Transverse colon (tissue), 4 donors: Measurements from ENCODE around the gene PRKAG1. TPM values are rescaled to one million over a fixed set of nuclear protein-coding genes. Genes with fewer than 3 reads are reported as not detected.

Experiments used
- DNase-seq: peaks from one replicate; pipeline ENCODE4 v3.0.0-alpha.2; 2019
- H3K27ac ChIP-seq, 4 donors: fragments of 200-600 bp; sonication (generic); 2 replicates each; pipeline ENCODE4 v1.5.1; 2016 to 2018; ENCODE audit warnings: inconsistent platforms in 4 of 4
- H3K27me3 ChIP-seq: fragments of 200-600 bp; sonication (generic); 2 replicates; pipeline ENCODE4 v1.5.1; 2017; ENCODE audit warnings: inconsistent platforms
- H3K36me3 ChIP-seq, 4 donors: fragments of 200-600 bp; sonication (generic); 2 replicates each; pipeline ENCODE4 v1.5.1; 2017 to 2019; ENCODE audit warnings: inconsistent platforms in 4 of 4
- H3K4me1 ChIP-seq, 4 donors: fragments of 200-600 bp; sonication (generic); 2 replicates each; pipeline ENCODE4 v1.5.1; 2017 to 2020; ENCODE audit warnings: inconsistent platforms in 4 of 4
- H3K4me3 ChIP-seq, 4 donors: fragments of 200-600 bp; sonication (generic); 1 replicate in 1 of 4; 2 replicates in 3 of 4; pipeline versions ENCODE4 v1.5.1 to v1.6.1; 2017 to 2019; ENCODE audit warnings: inconsistent platforms in 4 of 4
- H3K9me3 ChIP-seq, 2 donors: fragments of 200-600 bp; sonication (generic); 2 replicates each; pipeline ENCODE4 v1.5.1; 2017 to 2019; ENCODE audit warnings: inconsistent platforms in 2 of 2
- EP300 ChIP-seq: sonication (generic); formaldehyde crosslinking; IDR thresholded peaks from one replicate; pipeline ENCODE4 v1.6.1; 2017; ENCODE audit warnings: antibody characterized with exemption, low read depth
- POLR2A ChIP-seq: fragments of 450-650 bp; IDR thresholded peaks from one replicate; pipeline ENCODE4 v1.6.1; 2016; ENCODE audit warnings: antibody characterized with exemption, mild to moderate bottlenecking, moderate library complexity
- POLR2AphosphoS5 ChIP-seq, 3 donors: sonication (generic); formaldehyde crosslinking; IDR thresholded peaks; one replicate each; pipeline ENCODE4 v1.6.1; 2016; ENCODE audit warnings: antibody characterized with exemption in 3 of 3
- WGBS, 2 donors: methylation state at CpG; one replicate each; pipeline ENCODE4 v1.1.5; 2018; ENCODE audit warnings: low coverage in 1 of 2; 5-methylcytosine and 5-hydroxymethylcytosine counted together
- in situ Hi-C, 4 donors: fragments of 200-750 bp; cut with MboI; loops; one replicate each; pipeline versions ENCODE4 v1.15.0 to v1.15.1; 2017; ENCODE audit warnings: low sequenced_read_pairs in 3 of 4, low pct_ligation_motif_present in 1 of 4, low pct_unique_long_range_greater_than_20kb in 1 of 4
- intact Hi-C: fragments of 100-400 bp; cut with DNase I; formaldehyde crosslinking; loops from one replicate; pipeline ENCODE4 v1.15.1; 2023; ENCODE audit warnings: low total_unique reads
- total RNA-seq, 4 donors: library from RNA; depleted of rRNA; stranded (reverse); fragments of >200 nt; gene quantifications; one replicate each; pipeline ENCODE4 v1.1.0, GENCODE V29; 2016
- TF ChIP-seq, protein P1 (sequence below), 5 experiments: fragments of 200-600 bp in 3 of 5; fragments of 450-650 bp in 2 of 5; sonication (generic) in 3 of 5; IDR thresholded peaks; 1 replicate in 2 of 5; 2 replicates in 3 of 5; pipeline ENCODE4 v1.5.1; 2016 to 2017; ENCODE audit warnings: antibody characterized with exemption in 5 of 5, inconsistent platforms in 3 of 5, mild to moderate bottlenecking in 2 of 5, moderate library complexity in 1 of 5

Gene PRKAG1
- total RNA-seq, 4 donors from 2014 or later = 21.7 to 44.0 (median 42.3) TPM

DNA sequence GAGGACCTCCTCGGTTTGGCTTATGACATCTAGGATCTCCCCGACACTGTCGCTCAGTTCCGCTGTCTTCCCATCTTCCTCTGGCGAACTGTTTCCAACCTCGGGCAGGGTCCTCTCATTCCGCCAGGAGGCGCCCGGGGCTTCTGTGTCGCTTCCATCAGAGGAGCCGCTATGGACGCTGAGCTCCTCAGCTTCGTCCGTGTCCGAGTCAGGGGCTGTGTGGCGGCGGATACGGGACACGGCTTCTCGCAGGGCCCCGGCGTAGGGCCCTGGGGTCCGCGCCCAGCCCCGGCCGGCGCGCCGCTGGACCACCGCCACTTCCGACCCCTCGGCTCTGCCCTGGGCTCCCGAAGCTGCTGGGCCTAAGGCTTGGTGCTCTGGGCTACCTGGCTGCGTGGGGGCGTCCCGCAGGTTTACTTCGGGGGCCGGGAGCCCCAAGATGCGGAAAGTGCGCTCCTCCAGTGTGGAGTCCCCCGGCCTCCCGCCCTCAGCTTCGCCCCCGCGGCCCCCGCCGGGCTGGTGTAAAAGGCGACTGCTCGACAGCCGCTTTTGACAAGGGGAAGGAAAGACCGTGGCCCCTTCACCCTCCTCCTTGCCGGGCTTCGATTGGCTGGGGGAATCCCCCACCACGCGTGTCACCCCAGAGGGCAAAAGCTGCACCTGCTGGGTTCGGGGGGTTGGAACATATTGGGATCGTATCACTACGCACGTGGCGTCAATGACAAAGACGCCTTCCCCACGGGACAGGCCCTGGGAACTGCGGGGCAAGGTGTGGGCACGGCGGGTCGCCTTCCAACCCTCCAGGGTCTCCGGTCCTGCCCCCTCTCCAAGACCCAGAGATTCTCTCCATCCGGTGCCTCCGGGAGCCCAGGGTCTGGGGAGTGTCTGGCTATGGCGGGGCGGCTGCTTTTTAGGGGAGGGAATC, 21.5 kb downstream of the PRKAG1 start:
- DNase-seq = peak; percentile 82
- peak overlapping the region in 3 of 4 donors; percentile 25 to 59 (median 46) for H3K4me3 ChIP-seq
- H3K9me3 ChIP-seq = no peaks in the 10 kb centered on the region
- H3K4me1 ChIP-seq = peaks cover 16 to 47% (median 42%) of the 10 kb centered on the region in 4 donors
- in situ Hi-C loops = no loop called here
- H3K27ac ChIP-seq = no peak overlapping the region
- peaks cover 0 to 8% (median 3%) of the 10 kb centered on the region in 4 donors for H3K36me3 ChIP-seq
- H3K27me3 ChIP-seq = peaks cover 93% of the 10 kb centered on the region
- 5 to 10% methylated on average over 4 to 66 of the region's 71 CpGs for WGBS, 2 donors
- intact Hi-C loops = no loop called here
- TF ChIP-seq, protein P1, sequence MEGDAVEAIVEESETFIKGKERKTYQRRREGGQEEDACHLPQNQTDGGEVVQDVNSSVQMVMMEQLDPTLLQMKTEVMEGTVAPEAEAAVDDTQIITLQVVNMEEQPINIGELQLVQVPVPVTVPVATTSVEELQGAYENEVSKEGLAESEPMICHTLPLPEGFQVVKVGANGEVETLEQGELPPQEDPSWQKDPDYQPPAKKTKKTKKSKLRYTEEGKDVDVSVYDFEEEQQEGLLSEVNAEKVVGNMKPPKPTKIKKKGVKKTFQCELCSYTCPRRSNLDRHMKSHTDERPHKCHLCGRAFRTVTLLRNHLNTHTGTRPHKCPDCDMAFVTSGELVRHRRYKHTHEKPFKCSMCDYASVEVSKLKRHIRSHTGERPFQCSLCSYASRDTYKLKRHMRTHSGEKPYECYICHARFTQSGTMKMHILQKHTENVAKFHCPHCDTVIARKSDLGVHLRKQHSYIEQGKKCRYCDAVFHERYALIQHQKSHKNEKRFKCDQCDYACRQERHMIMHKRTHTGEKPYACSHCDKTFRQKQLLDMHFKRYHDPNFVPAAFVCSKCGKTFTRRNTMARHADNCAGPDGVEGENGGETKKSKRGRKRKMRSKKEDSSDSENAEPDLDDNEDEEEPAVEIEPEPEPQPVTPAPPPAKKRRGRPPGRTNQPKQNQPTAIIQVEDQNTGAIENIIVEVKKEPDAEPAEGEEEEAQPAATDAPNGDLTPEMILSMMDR (IDR thresholded peaks at IDR 0.05) = peak; percentile 64 to 74 (median 69)
- no peak for TF ChIP-seq EP300

DNA sequence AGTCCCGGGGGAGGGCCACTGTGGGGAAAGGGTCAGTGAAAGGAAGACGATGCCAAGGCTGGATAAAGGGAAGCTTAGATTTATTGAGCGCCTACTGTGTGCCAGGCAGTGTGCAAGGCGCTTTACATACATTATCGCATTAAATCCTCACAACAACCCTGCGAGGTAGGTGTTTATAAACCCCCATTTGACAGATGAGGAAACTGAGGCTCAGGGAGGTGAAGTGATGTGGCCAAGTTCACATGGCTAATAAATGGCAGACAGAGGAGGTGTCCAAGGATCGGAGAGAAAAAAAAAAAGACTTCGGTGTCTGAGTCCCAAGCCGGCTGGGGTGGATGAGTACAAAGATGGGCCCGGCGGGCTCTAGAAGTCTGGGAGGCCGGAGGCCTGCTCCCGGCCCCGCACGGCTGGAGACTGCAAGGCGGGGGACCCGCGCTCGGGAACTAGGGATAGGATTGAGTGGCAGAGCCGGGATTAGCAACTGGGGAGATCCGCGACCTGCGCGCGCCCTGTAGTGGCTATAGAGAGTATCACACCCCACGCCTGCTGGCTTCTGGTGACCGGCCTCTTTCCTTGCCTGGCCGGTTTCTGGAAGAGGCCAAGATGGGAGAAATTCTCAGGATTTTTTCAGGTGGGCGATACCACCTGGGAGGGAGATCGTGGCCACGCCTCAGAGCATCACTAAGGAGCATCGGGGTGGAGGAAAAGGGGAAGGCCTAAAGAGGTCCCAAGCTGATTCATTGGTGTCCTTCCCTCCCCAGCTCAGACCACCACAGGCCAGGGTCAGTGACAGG, 23.3 kb downstream of the PRKAG1 start:
- H3K27me3 ChIP-seq = peaks cover 91% of the 10 kb centered on the region
- TF ChIP-seq, protein P1 (IDR thresholded peaks at IDR 0.05) = peak; percentile 81 to 90 (median 85)
- no peak for TF ChIP-seq POLR2AphosphoS5 (IDR thresholded peaks at IDR 0.05)

DNA sequence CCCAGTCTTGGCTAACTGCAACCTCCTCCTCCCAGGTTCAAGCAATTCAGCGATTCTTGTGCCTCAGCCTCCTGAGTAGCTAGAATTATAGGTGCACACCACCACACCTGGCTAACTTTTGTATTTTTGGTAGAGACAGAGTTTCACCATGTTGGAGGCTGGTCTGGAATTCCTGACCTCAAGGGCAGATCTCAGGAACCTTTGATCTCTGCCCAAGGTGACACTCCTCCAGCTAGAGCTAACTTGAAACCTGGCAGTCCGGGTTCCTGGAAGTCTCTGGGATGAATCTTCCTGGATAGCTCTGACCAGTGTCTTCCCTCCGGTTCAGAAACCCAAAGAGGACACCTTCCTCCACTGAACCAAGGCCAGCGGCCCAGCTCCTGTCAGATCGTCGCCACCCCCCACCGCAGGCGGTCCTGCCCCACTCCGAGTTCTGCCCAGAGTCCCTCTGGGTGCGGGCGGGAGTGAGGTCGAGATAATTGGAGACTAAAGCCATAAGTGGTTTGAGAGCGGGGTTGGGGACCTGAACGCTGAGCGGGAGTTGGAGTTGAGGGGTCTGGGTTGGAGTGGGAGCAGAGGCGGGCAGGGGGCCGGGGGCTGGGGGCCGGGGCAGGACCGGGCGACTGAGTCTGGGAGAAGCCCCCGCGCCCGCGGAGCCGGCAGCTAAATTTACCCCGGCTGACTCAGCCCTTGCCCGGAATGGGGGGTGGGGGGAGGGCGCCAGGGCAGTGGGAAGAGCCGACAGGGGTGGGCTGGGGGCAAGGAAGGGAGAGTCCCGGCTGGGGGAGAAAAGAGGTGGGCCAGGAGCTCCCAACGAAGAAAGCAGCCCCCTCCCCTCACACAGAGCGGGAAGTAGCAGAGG, 24.1 kb downstream of the PRKAG1 start:
- no peak overlapping the region for H3K27ac ChIP-seq
- H3K36me3 ChIP-seq = no peaks in the 10 kb centered on the region
- TF ChIP-seq POLR2A = no peak
- no peak for TF ChIP-seq EP300
- TF ChIP-seq, protein P1 (IDR thresholded peaks at IDR 0.05) = no peak
- no peak for TF ChIP-seq POLR2AphosphoS5 (IDR thresholded peaks at IDR 0.05)
- intact Hi-C loops (no loop called here), in situ Hi-C loops (no loop called here)
- H3K27me3 ChIP-seq = peaks cover 91% of the 10 kb centered on the region
- H3K9me3 ChIP-seq = no peaks in the 10 kb centered on the region
- H3K4me1 ChIP-seq = peaks cover 11 to 38% (median 35%) of the 10 kb centered on the region in 4 donors
- H3K4me3 ChIP-seq = no peak overlapping the region
- 36 to 39% methylated on average over 4 to 32 of the region's 32 CpGs for WGBS, 2 donors
- DNase-seq = no peak

More for the DNA sequence above, 23.3 kb downstream of the PRKAG1 start:
- H3K27ac ChIP-seq = no peak overlapping the region
- no peaks in the 10 kb centered on the region for H3K9me3 ChIP-seq
- intact Hi-C loops (no loop called here), in situ Hi-C loops (no loop called here)
- peak overlapping the region in 2 of 4 donors; percentile 19 to 39 for H3K4me3 ChIP-seq
- peak; percentile 85 for DNase-seq
- peaks cover 16 to 45% (median 42%) of the 10 kb centered on the region in 4 donors for H3K4me1 ChIP-seq
- no peaks in the 10 kb centered on the region for H3K36me3 ChIP-seq
- 8 to 16% methylated on average over 11 to 32 of the region's 32 CpGs for WGBS, 2 donors
